ENCODE data around the gene TSR3.

TSR3 gene

GRCh38 chr16:1351582-1352362 is at the start of gene TSR3, which contains the start of gene GNPTG:
Gene TSR3 (minus strand): TSS chr16:1351878. CDS start chr16:1351804, 74 bp downstream.
Gene GNPTG (plus strand): TSS chr16:1351931. CDS start chr16:1351966, 35 bp downstream.
- DNase-seq (ENCODE audit: low read depth in 2 of 2) = peak; percentile 72 to 74

- DNase-seq (ENCODE audit: low read depth in 2 of 2) = no peak
These were observed 49.5 kb upstream of the TSR3 start for GRCh38 chr16:1401061-1401757.

DNA sequence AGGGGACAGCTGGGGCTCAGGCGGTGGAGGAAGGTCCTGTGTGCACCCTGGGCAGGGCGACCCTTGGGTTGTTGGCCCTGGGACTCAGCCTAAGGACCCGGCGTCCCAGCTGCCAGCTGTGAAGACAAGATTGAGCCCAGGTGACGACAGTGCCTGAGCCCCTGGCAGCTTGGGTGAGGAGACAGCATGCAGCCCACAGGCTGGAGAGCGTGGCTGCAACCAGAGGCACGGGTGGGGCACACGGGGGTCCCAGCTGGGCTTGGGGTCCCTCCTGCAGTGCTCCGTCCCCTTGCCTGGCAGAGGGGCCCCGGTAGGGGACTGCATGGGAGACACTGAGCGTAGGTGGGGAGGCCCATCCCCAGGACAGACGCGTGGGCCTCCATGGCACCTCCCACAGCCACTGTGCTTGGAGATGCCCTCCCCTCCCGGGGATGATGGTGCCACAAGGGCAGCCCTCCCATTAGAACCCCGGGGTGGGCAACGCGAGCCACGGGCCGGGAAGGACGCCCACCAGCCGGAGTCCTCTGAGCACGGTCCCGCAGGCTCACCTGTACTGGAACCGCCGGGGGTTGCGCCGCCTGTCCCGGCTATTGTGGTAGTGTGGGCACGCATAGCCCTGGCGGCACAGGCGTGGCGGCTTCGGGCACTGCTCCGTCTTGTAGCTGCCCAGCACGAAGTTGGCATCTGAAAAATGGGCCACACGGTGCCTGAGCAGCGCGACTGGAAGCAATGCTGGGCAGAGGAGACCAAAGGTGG is 47.3 kb upstream of the TSR3 start:
- no peak for DNase-seq (ENCODE audit: low read depth in 2 of 2)

DNA sequence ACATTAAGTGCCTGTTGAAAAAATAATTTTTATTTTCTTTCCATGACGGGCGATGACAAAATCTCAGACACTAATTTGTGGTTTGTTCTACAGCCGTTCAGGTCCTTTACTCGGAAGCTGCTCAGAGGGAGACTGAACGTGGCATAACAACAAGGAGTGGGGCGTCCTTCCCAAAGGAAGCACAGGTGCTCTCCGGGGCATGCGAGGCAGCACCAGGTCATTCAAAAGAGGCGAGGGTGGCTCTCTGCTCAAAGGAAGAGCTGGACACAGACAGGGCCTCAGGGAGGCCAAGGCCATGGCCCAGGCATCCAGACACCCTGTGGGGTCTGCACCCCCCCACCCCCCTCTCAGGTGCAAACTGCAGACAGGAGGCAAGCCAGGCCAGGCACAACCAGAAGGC is 46.7 kb upstream of the TSR3 start:
- no peak for DNase-seq (ENCODE audit: low read depth in 2 of 2)

- no peak for DNase-seq (ENCODE audit: low read depth in 2 of 2)
These were observed 46.1 kb upstream of the TSR3 start for GRCh38 chr16:1397779-1398178.

- no peak for DNase-seq (ENCODE audit: low read depth in 2 of 2)
These were observed 43.9 kb upstream of the TSR3 start for GRCh38 chr16:1395444-1396031.

GRCh38 chr16:1394367-1394951 is 42.8 kb upstream of the TSR3 start:
- DNase-seq (ENCODE audit: low read depth in 2 of 2) = no peak

DNA sequence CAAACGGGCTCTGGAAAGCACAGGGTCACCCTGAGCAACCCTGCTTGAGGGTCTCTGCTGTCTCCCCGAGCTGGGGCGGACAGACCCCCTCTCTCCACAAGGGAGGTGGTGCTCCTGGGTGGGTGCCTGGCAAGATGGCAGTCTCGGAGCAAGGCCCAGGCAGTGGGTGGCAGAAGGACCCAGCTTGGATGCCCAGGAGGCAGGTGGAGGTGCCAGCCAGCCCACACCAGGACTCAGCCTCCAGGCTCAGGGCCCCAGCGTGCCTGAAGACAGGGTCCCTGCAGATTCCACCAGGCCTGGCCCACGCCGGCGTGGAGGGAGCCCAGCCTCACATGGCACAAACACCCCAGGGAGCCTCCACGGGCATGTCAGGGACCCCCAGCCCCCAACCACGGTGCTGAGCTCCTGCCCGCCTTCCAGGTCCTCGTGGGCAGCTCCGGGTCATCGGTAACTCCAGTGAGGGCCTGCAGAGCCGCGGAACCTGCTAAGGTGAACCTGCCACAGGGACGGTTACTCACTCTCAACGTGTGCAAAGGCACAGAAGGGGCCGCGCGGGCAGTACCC is 42.0 kb upstream of the TSR3 start:
- DNase-seq (ENCODE audit: low read depth in 2 of 2) = no peak

DNA sequence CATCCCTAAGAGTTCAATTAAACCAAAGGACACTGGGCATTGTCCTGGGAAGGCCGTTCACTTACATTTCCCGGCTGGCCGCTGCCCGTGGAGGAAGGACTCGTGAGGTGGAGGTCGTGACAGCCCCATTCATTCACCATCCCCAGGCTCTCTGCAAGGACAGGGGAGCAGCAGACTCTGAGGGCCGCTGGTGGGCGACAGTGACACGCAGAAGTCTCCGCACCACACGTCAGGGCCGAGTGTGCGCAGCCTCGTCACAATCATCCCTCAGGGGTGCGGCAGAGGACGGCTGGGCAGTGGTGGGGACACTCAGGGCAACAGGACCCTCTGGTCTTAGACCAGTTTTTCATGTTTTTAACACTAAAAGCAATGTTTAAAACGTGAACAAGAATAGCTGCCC is 41.1 kb upstream of the TSR3 start:
- no peak for DNase-seq (ENCODE audit: low read depth in 2 of 2)

- no peak for DNase-seq (ENCODE audit: low read depth in 2 of 2)
These were observed 38.6 kb upstream of the TSR3 start for GRCh38 chr16:1390239-1390779.

DNA sequence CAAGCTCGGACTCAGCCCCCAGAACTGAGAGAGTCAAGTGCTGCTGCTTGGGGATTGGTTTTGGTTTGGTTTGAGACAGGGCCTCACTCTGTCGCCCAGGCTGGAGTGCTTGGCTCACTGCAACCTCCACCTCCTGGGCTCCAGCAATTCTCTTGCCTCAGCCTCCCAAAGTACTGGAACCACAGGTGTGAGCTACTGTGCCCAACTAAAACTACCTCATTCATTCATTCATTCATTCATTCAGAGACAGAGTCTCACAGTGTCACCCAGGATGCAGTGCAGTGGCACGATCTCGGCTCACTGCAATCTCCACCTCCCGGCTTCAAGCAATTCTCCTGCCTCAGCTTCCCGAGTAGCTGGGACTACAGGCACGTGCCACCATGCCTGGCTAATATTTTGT is 38.1 kb upstream of the TSR3 start:
- DNase-seq (ENCODE audit: low read depth in 2 of 2) = no peak

DNA sequence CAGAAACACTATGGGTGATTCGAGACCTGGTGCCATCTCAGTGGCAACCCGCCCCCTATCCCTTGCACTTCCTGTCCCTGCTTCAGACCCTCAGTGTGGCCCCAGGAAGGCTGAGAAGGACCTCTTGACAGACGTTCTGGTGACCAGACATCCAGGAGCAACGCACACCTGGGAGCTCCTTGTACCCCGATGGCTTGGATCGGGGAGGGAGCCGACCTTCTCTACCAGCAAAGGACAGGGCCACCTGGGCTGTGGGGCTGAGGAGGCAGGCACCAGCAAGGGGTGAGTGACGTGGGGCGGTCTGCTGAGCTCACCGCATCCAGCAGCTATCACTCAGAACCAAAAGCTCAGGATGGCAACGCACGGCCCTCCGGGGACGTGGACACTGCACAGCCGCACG is 35.7 kb upstream of the TSR3 start:
- DNase-seq (ENCODE audit: low read depth in 2 of 2) = no peak

DNA sequence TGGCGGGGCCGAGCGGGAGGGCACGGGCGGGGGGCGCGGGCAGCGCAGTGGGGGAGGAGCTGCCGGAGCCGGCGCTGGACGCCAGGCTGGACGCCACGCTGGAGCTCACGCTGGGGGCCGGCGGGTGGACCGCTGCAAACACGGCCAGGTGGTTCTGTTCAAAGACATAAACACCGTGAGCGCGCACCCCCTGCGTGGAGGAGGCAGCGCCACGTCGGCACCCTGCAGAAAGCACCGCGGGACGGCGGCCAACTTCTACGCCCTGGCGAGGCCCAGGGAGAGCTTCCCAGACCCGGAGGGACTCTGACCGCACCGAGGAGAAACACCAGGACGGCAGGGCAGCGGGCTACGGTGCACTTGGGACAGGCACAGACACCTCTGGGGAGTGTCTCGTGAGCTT is 33.6 kb upstream of the TSR3 start:
- DNase-seq (ENCODE audit: low read depth in 2 of 2) = no peak

DNA sequence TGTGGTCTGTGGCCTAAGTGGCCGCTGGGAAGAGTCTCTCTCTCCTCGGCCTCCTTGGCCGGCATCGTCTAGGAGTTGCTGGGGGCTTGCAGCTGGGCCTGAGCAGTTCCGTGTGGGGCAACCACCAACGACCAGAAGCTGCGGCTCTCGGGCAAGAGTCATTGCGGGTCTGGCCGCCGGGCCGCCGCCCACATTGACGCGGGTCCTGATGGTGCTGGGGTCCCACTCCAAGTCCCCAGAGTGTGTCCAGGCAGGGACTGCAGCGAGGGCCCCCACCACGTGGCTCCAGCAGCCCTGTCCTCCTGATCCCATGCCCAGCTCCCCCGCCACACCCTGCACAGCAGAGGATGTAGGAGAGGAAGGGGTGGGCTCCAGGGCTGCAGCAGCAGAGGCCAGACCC is 31.9 kb upstream of the TSR3 start:
- DNase-seq (ENCODE audit: low read depth in 2 of 2) = no peak

- DNase-seq (ENCODE audit: low read depth in 2 of 2) = no peak
These were observed 30.1 kb upstream of the TSR3 start for GRCh38 chr16:1381612-1382406.

DNA sequence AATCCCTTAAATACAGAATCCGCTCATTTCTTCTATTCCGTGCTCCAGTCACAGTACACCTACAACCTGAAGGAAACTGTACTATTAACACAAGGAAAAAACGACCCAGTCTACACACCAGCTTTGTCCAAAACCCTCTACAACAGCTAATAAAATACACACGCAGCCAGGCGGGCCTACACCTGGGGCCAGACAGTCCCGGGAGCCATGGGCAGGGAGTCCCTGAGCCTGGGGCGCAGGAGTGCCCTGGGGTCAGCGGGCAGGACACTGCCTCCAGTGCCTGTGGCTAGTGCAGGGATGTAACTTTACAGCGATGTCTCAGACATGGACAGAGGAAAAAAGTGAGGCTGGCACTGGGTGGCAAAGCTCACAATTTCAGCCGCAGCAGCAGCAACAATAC is 28.5 kb upstream of the TSR3 start:
- no peak for DNase-seq (ENCODE audit: low read depth in 2 of 2)

DNA sequence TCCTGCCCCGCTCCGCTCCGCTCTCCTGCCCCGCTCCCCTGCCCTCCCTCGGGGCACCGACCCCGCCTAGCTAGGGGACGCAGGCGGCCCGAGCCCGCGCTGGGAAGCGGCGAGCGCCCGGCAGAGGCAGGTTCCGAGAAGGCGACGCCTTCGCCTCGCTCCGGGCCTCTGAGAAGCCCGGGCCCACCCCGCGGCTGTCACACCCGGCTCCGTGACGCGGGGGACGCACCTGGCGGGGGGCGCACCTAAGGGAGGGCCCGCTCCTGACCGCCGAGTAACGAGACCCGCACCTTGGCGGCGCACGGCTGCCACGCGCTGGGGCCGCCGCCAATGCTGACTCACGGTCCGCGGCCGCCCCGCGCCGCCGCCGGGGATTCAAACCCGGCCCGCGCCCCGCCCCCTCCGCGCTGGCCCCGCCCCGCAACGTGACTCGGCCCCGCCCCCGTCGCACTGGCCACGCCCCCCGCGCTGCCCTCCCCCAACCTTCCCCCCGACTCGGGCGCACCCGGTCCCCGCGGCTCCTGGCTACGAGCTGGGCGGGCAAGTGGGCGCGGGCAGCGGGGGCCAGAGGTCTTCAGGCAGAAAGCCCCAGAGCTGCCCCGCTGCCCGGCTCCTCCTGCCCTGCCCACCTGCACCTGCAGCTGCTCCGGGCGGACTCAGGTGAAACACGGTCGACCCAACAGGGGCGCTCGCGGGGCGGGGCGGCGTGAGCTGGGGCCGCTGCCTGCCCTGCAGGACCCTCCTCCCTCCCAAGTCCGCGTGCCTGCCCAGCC is 27.8 kb upstream of the TSR3 start:
- peak in 1 of 2 experiments; percentile 18 for DNase-seq (ENCODE audit: low read depth in 2 of 2)

GRCh38 chr16:1378804-1379303 is 27.2 kb upstream of the TSR3 start:
- DNase-seq (ENCODE audit: low read depth in 2 of 2) = peak in 1 of 2 experiments; percentile 4

- no peak for DNase-seq (ENCODE audit: low read depth in 2 of 2)
These were observed 26.6 kb upstream of the TSR3 start for GRCh38 chr16:1378087-1378803.
